Measurements from ENCODE around the gene MFN1.

MFN1 gene

GRCh38 chr3:179348325-179349013 is 960 bp downstream of the MFN1 start:
- DNase-seq = no peak

GRCh38 chr3:179355996-179356395 is 8.5 kb downstream of the MFN1 start:
- no peak for DNase-seq

- DNase-seq = no peak
Measured at GRCh38 chr3:179363332-179363731, 15.8 kb downstream of the MFN1 start.

GRCh38 chr3:179369621-179370020 is 22.1 kb downstream of the MFN1 start:
- no peak for DNase-seq

GRCh38 chr3:179373938-179374337 is 26.4 kb downstream of the MFN1 start:
- no peak for DNase-seq

- DNase-seq = no peak
Measured at GRCh38 chr3:179375091-179375999, 27.8 kb downstream of the MFN1 start.

GRCh38 chr3:179376474-179376873 is 29.0 kb downstream of the MFN1 start:
- DNase-seq = no peak

GRCh38 chr3:179391906-179392305 is 44.4 kb downstream of the MFN1 start:
- DNase-seq = no peak

GRCh38 chr3:179398574-179399231 is 51.2 kb downstream of the MFN1 start:
- no peak for DNase-seq

GRCh38 chr3:179401561-179401960 is 54.1 kb downstream of the MFN1 start:
- DNase-seq = no peak

GRCh38 chr3:179402963-179403362 is 55.5 kb downstream of the MFN1 start:
- no peak for DNase-seq

GRCh38 chr3:179404307-179404706 is 56.8 kb downstream of the MFN1 start:
- no peak for DNase-seq

GRCh38 chr3:179410331-179410730 is 62.8 kb downstream of the MFN1 start:
- no peak for DNase-seq

GRCh38 chr3:179410999-179411398 is 63.5 kb downstream of the MFN1 start:
- no peak for DNase-seq

GRCh38 chr3:179414804-179415203 is 67.3 kb downstream of the MFN1 start:
- DNase-seq = no peak

GRCh38 chr3:179415377-179415776 is 67.9 kb downstream of the MFN1 start:
- no peak for DNase-seq

- DNase-seq = no peak
Measured at GRCh38 chr3:179416681-179417080, 69.2 kb downstream of the MFN1 start.

- DNase-seq = peak; percentile 29 to 61
Measured at GRCh38 chr3:179418610-179419009, 71.1 kb downstream of the MFN1 start.

GRCh38 chr3:179421500-179421899 is 74.0 kb downstream of the MFN1 start:
- DNase-seq = no peak

GRCh38 chr3:179425075-179425474 is 77.6 kb downstream of the MFN1 start:
- DNase-seq = no peak

GRCh38 chr3:179428876-179429548 is 81.5 kb downstream of the MFN1 start:
- DNase-seq = no peak

GRCh38 chr3:179430277-179430870 is 82.9 kb downstream of the MFN1 start:
- no peak for DNase-seq

- DNase-seq = no peak
Measured at GRCh38 chr3:179432021-179432420, 84.5 kb downstream of the MFN1 start.

Measured in NCI-H1930 (cell line).